SU-DHL-6 (cell line): Measurements from ENCODE around the gene FAM163B.

ENCODE experiments used
- CTCF ChIP-seq: fragments of 200-600 bp; sonication (generic); IDR thresholded peaks from one replicate; pipeline ENCODE4 v1.5.1; 2017; ENCODE audit warnings: antibody characterized with exemption, mild to moderate bottlenecking, low read length, moderate library complexity; ENCODE audit not compliant: insufficient read depth, poor library complexity, severe bottlenecking
- EZH2phosphoT487 ChIP-seq: fragments of 200-600 bp; sonication (generic), shearing (Covaris generic); conservative IDR thresholded peaks from 2 replicates; pipeline ENCODE4 v1.6.1; 2018; ENCODE audit warnings: mild to moderate bottlenecking, antibody characterized with exemption, low read length, moderate library complexity, mixed read lengths

GRCh38 chr9:133629221-133630110, 20.3 kb upstream of the FAM163B start:
- TF ChIP-seq CTCF (no peak), EZH2phosphoT487 (no peak)
